Mesenchymal stem cell (in vitro differentiated cells and primary cell): ENCODE measurements around the gene YTHDC1.

ENCODE experiments used
- DNase-seq: peaks from one replicate; pipeline ENCODE4 v3.0.0-alpha.2; 2013
- H2AFZ ChIP-seq: one replicate; pipeline ENCODE4 v1.6.1; 2013; ENCODE audit warnings: low read depth, mild to moderate bottlenecking, control low read depth, inconsistent platforms, low read length, moderate library complexity
- H2AK5ac ChIP-seq: 2 replicates; pipeline ENCODE4 v1.6.1; 2013; ENCODE audit warnings: low read length, moderate library complexity, mild to moderate bottlenecking, inconsistent platforms; ENCODE audit not compliant: severe bottlenecking
- H2BK120ac ChIP-seq: one replicate; pipeline ENCODE4 v1.6.1; 2013; ENCODE audit warnings: low read depth, mild to moderate bottlenecking, inconsistent platforms, low read length, moderate library complexity
- H2BK12ac ChIP-seq, 2 experiments: one replicate each; pipeline ENCODE4 v1.6.1; 2013; ENCODE audit warnings: inconsistent platforms in 2 of 2, low read length in 2 of 2, mild to moderate bottlenecking in 2 of 2, moderate library complexity in 2 of 2, control low read depth in 1 of 2
- H2BK15ac ChIP-seq: one replicate; pipeline ENCODE4 v1.6.1; 2013; ENCODE audit warnings: mild to moderate bottlenecking, low read depth, inconsistent platforms; ENCODE audit not compliant: poor library complexity, severe bottlenecking
- H2BK5ac ChIP-seq: 2 replicates; pipeline ENCODE4 v1.6.1; 2013; ENCODE audit warnings: low read depth, mild to moderate bottlenecking, low read length, control low read depth, inconsistent platforms; ENCODE audit not compliant: poor library complexity, severe bottlenecking
- H3K14ac ChIP-seq, 2 experiments: one replicate each; pipeline ENCODE4 v1.6.1; 2013; ENCODE audit warnings: inconsistent platforms in 2 of 2, low read length in 2 of 2, control low read depth in 1 of 2, mild to moderate bottlenecking in 1 of 2, moderate library complexity in 1 of 2
- H3K18ac ChIP-seq, 2 experiments: one replicate each; pipeline ENCODE4 v1.6.1; 2013; ENCODE audit warnings: inconsistent platforms in 2 of 2, low read length in 2 of 2, control low read depth in 1 of 2, low read depth in 1 of 2, mild to moderate bottlenecking in 1 of 2
- H3K23ac ChIP-seq, 2 experiments: one replicate each; pipeline ENCODE4 v1.6.1; 2013; ENCODE audit warnings: inconsistent platforms in 2 of 2, low read length in 2 of 2, mild to moderate bottlenecking in 2 of 2, moderate library complexity in 2 of 2, control low read depth in 1 of 2
- H3K27ac ChIP-seq: 2 replicates; pipeline ENCODE4 v1.5.1; 2013; ENCODE audit warnings: mild to moderate bottlenecking, moderate library complexity, low read length, control low read depth, inconsistent platforms; ENCODE audit not compliant: poor library complexity, severe bottlenecking
- H3K27me3 ChIP-seq, 2 experiments: 2 replicates each; pipeline versions ENCODE4 v1.6.1 to v1.7.0; 2013; ENCODE audit warnings: low read length in 2 of 2, mild to moderate bottlenecking in 2 of 2, moderate library complexity in 2 of 2, control low read depth in 1 of 2, inconsistent platforms in 1 of 2; ENCODE audit not compliant: control insufficient read depth in 1 of 2, insufficient read depth in 1 of 2
- H3K36me3 ChIP-seq, 2 experiments: 2 replicates each; pipeline versions ENCODE4 v1.6.1 to v1.7.0; 2013; ENCODE audit warnings: low read length in 2 of 2, control low read depth in 1 of 2, inconsistent platforms in 1 of 2, low read depth in 1 of 2, mild to moderate bottlenecking in 1 of 2; ENCODE audit not compliant: insufficient read depth in 2 of 2, control insufficient read depth in 1 of 2
- H3K4ac ChIP-seq, 2 experiments: one replicate each; pipeline ENCODE4 v1.6.1; 2013; ENCODE audit warnings: inconsistent platforms in 2 of 2, low read length in 2 of 2, mild to moderate bottlenecking in 2 of 2, moderate library complexity in 2 of 2, control low read depth in 1 of 2, low read depth in 1 of 2
- H3K4me1 ChIP-seq: 2 replicates; pipeline ENCODE4 v1.6.1; 2013; ENCODE audit warnings: low read depth, low read length, control low read depth; ENCODE audit not compliant: control insufficient read depth, insufficient read depth
- H3K4me2 ChIP-seq: 2 replicates; pipeline ENCODE4 v1.6.1; 2013; ENCODE audit warnings: low read length, mild to moderate bottlenecking, inconsistent platforms; ENCODE audit not compliant: poor library complexity, severe bottlenecking
- H3K4me3 ChIP-seq, 2 experiments: 2 replicates each; pipeline versions ENCODE4 v1.5.1 to v1.7.0; 2013; ENCODE audit warnings: low read length in 2 of 2, mild to moderate bottlenecking in 2 of 2, control low read depth in 1 of 2, low read depth in 1 of 2; ENCODE audit not compliant: insufficient read depth in 1 of 2
- H3K79me1 ChIP-seq: replicated peaks from 2 replicates; pipeline ENCODE4 v1.6.1; 2013; ENCODE audit warnings: mild to moderate bottlenecking, control low read depth, low read length, inconsistent platforms; ENCODE audit not compliant: poor library complexity, severe bottlenecking
- H3K9ac ChIP-seq: 2 replicates; pipeline ENCODE4 v1.7.0; 2013; ENCODE audit warnings: mild to moderate bottlenecking, low read length, moderate library complexity
- H3K9me3 ChIP-seq: 2 replicates; pipeline ENCODE4 v1.7.0; 2013; ENCODE audit warnings: mild to moderate bottlenecking, low read length; ENCODE audit not compliant: control insufficient read depth
- H4K8ac ChIP-seq: one replicate; pipeline ENCODE4 v1.6.1; 2013; ENCODE audit warnings: inconsistent platforms, mild to moderate bottlenecking, low read length, moderate library complexity
- H4K91ac ChIP-seq: one replicate; pipeline ENCODE4 v1.6.1; 2013; ENCODE audit warnings: mild to moderate bottlenecking, low read length, inconsistent platforms
- WGBS: methylation state at CpG from one replicate; pipeline ENCODE4 v1.1.7; 2013; ENCODE audit warnings: mixed read lengths; 5-methylcytosine and 5-hydroxymethylcytosine counted together

The YTHDC1 gene

GRCh38 chr4:68366600-68366999, 16.7 kb upstream of the YTHDC1 start:
- peak; percentile 43 for DNase-seq
- H3K79me1 ChIP-seq: peaks cover 2% of the 10 kb centered on the region
- no peaks in the 10 kb centered on the region for H3K27me3 ChIP-seq
- H3K4me2 ChIP-seq: no peak overlapping the region
- no peak overlapping the region for H3K4me3 ChIP-seq
- H3K4me1 ChIP-seq: peaks cover 7% of the 10 kb centered on the region
- peak overlapping the region; percentile 61 for H4K91ac ChIP-seq
- H4K8ac ChIP-seq: peak overlapping the region; percentile 7
- peak overlapping the region; percentile 43 for H3K27ac ChIP-seq
- no peaks in the 10 kb centered on the region for H3K36me3 ChIP-seq
- H2BK120ac ChIP-seq: no peak overlapping the region
- H3K4ac ChIP-seq: no peak overlapping the region
- H2BK5ac ChIP-seq: peak overlapping the region; percentile 50
- peaks cover 4% of the 10 kb centered on the region for H3K9me3 ChIP-seq
- H2BK15ac ChIP-seq: no peak overlapping the region
- no peak overlapping the region for H2BK12ac ChIP-seq
- H3K18ac ChIP-seq: peak overlapping the region in 1 of 2 experiments; percentile 34
- no peak overlapping the region for H3K14ac ChIP-seq
- H3K23ac ChIP-seq: no peak overlapping the region
- no peak overlapping the region for H2AK5ac ChIP-seq
- WGBS: 53% methylated on average over 4 of the region's 4 CpGs
- H3K9ac ChIP-seq: no peak overlapping the region
- no peak overlapping the region for H2AFZ ChIP-seq

- Histone ChIP-seq H3K23ac (no peak overlapping the region), H3K27me3 (no peaks in the 10 kb centered on the region), H3K27ac (no peak overlapping the region), H4K91ac (no peak overlapping the region), H4K8ac (no peak overlapping the region), H3K14ac (no peak overlapping the region), H2BK120ac (no peak overlapping the region), H2BK15ac (no peak overlapping the region), H2AFZ (no peak overlapping the region), H3K9me3 (peaks cover 4% of the 10 kb centered on the region), H3K79me1 (no peaks in the 10 kb centered on the region), H2BK12ac (no peak overlapping the region), H3K9ac (no peak overlapping the region), H3K4me3 (no peak overlapping the region), H3K4me1 (peaks cover 9% of the 10 kb centered on the region), H3K4me2 (no peak overlapping the region), H3K36me3 (no peaks in the 10 kb centered on the region), H3K4ac (no peak overlapping the region), H2AK5ac (peak overlapping the region; percentile 43), H3K18ac (no peak overlapping the region), H2BK5ac (no peak overlapping the region)
- WGBS: 90% methylated on average over 1 of the region's 1 CpG
- DNase-seq: no peak
These were observed 15.2 kb upstream of the YTHDC1 start for GRCh38 chr4:68365068-68365467.

GRCh38 chr4:68361146-68361589, 11.3 kb upstream of the YTHDC1 start:
- Histone ChIP-seq H3K14ac (no peak overlapping the region), H4K8ac (no peak overlapping the region), H3K23ac (no peak overlapping the region), H2BK12ac (peak overlapping the region in 1 of 2 experiments; percentile 69), H3K27me3 (no peaks in the 10 kb centered on the region), H2BK5ac (peak overlapping the region; percentile 58), H3K9ac (no peak overlapping the region), H4K91ac (no peak overlapping the region), H2AK5ac (no peak overlapping the region), H3K18ac (no peak overlapping the region), H3K9me3 (peaks cover 4% of the 10 kb centered on the region), H3K79me1 (no peaks in the 10 kb centered on the region), H3K4ac (no peak overlapping the region), H3K4me2 (no peak overlapping the region), H2BK120ac (no peak overlapping the region), H3K4me3 (no peak overlapping the region), H2AFZ (no peak overlapping the region), H3K36me3 (no peaks in the 10 kb centered on the region), H2BK15ac (no peak overlapping the region), H3K4me1 (peaks cover 3% of the 10 kb centered on the region), H3K27ac (peak overlapping the region; percentile 45)
- DNase-seq: peak; percentile 91
- WGBS: 52% methylated on average over 3 of the region's 3 CpGs

- Histone ChIP-seq H4K8ac (no peak overlapping the region), H2BK12ac (no peak overlapping the region), H3K36me3 (no peaks in the 10 kb centered on the region), H3K9me3 (peaks cover 4% of the 10 kb centered on the region), H3K4ac (no peak overlapping the region), H2AK5ac (no peak overlapping the region), H4K91ac (no peak overlapping the region), H2BK15ac (no peak overlapping the region), H3K4me1 (peaks cover 3% of the 10 kb centered on the region), H2BK120ac (no peak overlapping the region), H3K4me3 (no peak overlapping the region), H3K18ac (no peak overlapping the region), H3K23ac (no peak overlapping the region), H3K14ac (no peak overlapping the region), H3K79me1 (no peaks in the 10 kb centered on the region), H3K27me3 (peaks cover 0 to under 1% of the 10 kb centered on the region in 2 experiments), H3K9ac (no peak overlapping the region), H2BK5ac (no peak overlapping the region), H3K4me2 (no peak overlapping the region), H3K27ac (peak overlapping the region; percentile 45), H2AFZ (no peak overlapping the region)
- no peak for DNase-seq
- WGBS: 100% methylated on average over 1 of the region's 4 CpGs
These were observed 10.5 kb upstream of the YTHDC1 start for GRCh38 chr4:68360231-68360968.
